Heart left ventricle (tissue), 16 donors: ENCODE data around the gene PPP2R2D. TPM values are rescaled to one million over a fixed set of nuclear protein-coding genes. Genes with fewer than 3 reads are reported as not detected.

Source experiments
- ATAC-seq, 4 donors: fragments of 200-7000 bp; cut with Tn5 transposase; one replicate each; pipeline ENCODE4 v1.9.1; 2020 to 2022; ENCODE audit warnings: moderate library complexity in 4 of 4, mild to moderate bottlenecking in 3 of 4, moderate number of reproducible peaks in 1 of 4
- DNase-seq, 5 donors: peaks; one replicate each; pipeline ENCODE4 v3.0.0-alpha.2; 2020
- H3K27ac ChIP-seq, 12 donors: fragments of 200-600 bp; sonication (generic) in 4 of 12; one replicate each; pipeline versions ENCODE4 v1.5.0 to v1.8.0; 2016 to 2022; ENCODE audit warnings: mild to moderate bottlenecking in 2 of 12
- H3K27me3 ChIP-seq, 9 donors: fragments of 200-600 bp; sonication (generic) in 2 of 9; one replicate each; pipeline versions ENCODE4 v1.5.1 to v1.8.0; 2016 to 2022; ENCODE audit warnings: mild to moderate bottlenecking in 3 of 9
- H3K36me3 ChIP-seq, 9 donors: fragments of 200-600 bp; sonication (generic) in 2 of 9; one replicate each; pipeline versions ENCODE4 v1.5.0 to v1.8.0; 2018 to 2022; ENCODE audit warnings: mild to moderate bottlenecking in 2 of 9
- H3K4me1 ChIP-seq, 12 donors: fragments of 200-600 bp; sonication (generic) in 4 of 12; one replicate each; pipeline versions ENCODE4 v1.5.0 to v1.8.0; 2016 to 2022; ENCODE audit warnings: mild to moderate bottlenecking in 3 of 12
- H3K4me3 ChIP-seq, 12 donors: fragments of 200-600 bp; sonication (generic) in 4 of 12; one replicate each; pipeline versions ENCODE4 v1.5.0 to v1.8.0; 2017 to 2022; ENCODE audit warnings: mild to moderate bottlenecking in 9 of 12, moderate library complexity in 4 of 12
- H3K9me3 ChIP-seq, 12 donors: fragments of 200-600 bp; sonication (generic) in 4 of 12; one replicate each; pipeline versions ENCODE4 v1.5.0 to v1.8.0; 2016 to 2022; ENCODE audit warnings: mild to moderate bottlenecking in 1 of 12
- POLR2A ChIP-seq, 2 donors: fragments of 450-650 bp; IDR thresholded peaks; one replicate each; pipeline ENCODE4 v1.6.1; 2017; ENCODE audit warnings: antibody characterized with exemption in 2 of 2, mild to moderate bottlenecking in 2 of 2, moderate library complexity in 2 of 2
- WGBS, 4 donors: extraction: QIAGEN DNeasy Blood & Tissue Kit in 2 of 4; methylation state at CpG; one replicate each; pipeline versions ENCODE4 v1.1.5 to v1.1.7; 2013 to 2018; 5-methylcytosine and 5-hydroxymethylcytosine counted together
- intact Hi-C, 10 donors: fragments of 100-400 bp; cut with DNase I; formaldehyde crosslinking; loops; one replicate each; pipeline versions ENCODE4 v1.11.1 to v1.14.2; 2022
- polyA plus RNA-seq, 2 donors: library from polyadenylated mRNA; stranded (reverse); fragments of 200-250 nt; gene quantifications; one replicate each; pipeline ENCODE4 v1.2.3, GENCODE V29; 2013
- total RNA-seq, 9 donors: library from RNA; depleted of rRNA in 2 of 9; stranded (reverse); fragments of >200 nt in 2 of 9; fragmentation: NEBNext Ultra II Directional in 3 of 9; extraction: Animal tissue kit (Norgen Biotek cat#: 25700) in 3 of 9; gene quantifications; one replicate each; pipeline versions ENCODE4 v1.1.0 to v1.2.4, GENCODE V29; 2016 to 2023
- TF ChIP-seq, protein P1 (sequence below), 12 donors: fragments of 200-600 bp; sonication (generic) in 4 of 12; IDR thresholded peaks; one replicate each; pipeline versions ENCODE4 v1.5.0 to v1.8.0; 2018 to 2022; ENCODE audit warnings: antibody characterized with exemption in 12 of 12, mild to moderate bottlenecking in 5 of 12
- donor health status: ischemic (EF 13 %, LVEDD 7.1; RV severe dilation, severe dysfunction).
- donor health status: healthy with polysubstance abuse.
- donor health status: DM: no; HTN: yes; CAD: no.
- donor health status: DM: no; HTN: no; CAD: no.
- donor health status: ischemic (EF 25% LVEDD 6.9; RV normal size, moderate dysfunction).
- donor health status: ischemic (EF 25% LVEDD 5.7; RV mildly dilated, moderate dysfunction).
- donor health status: healthy.
- donor health status: DM: yes; HTN: yes; CAD: no.
- donor health status: ischemic (EF 35%, LVEDD 5.7; RV mildly dilated, moderate dysfunction).
- donor health status: nonischemic (EF 11% LVEDD 7.7; RV severe dilation, severe dysfunction).
- donor health status: DM: yes; HTN: yes; CAD: no.
- donor health status: PGD.
- donor health status: ischemic (EF 29% LVEDD 5.4; RV normal size, mild dysfunction).
- donor health status: nonischemic (EF 23%, LVEDD 6.1; RV moderate dilation, normal function).

Gene PPP2R2D
- total and polyA plus RNA-seq, 11 donors: 29.4 to 43.4 (median 36.4) TPM

DNA sequence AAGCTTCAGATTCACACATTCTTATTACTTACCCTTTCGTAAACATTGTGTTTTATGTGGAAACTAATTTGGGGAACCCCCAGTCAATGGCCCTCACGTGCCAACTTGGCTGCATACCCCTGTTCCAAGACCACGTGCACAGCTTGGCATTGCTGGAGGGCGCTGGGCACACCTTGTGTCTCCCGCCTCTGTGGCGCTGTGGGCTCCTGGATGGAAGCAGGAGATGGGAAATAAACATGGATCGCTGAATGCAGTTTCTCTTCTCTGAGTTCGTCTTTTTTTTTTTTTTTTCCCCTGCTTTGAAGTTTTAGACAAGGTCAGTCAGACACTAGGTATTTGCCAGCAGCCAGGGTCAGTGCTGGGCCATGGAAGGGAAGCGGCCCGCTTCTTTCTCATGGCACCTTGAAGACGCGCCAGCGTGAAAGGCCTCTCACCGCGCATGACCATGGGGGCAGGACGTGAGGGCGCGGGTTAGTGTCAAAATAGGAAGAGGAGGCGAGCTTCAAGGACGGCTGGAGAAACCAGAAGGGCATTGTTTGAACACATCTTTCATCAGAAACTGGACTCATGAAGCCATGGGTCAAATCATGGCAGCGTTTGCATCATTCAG lies 53.7 kb downstream of the PPP2R2D start:
- no peaks in the 10 kb centered on the region for H3K27me3 ChIP-seq
- ATAC-seq (peak in 1 of 4 donors; percentile 36), DNase-seq (no peak)
- H3K27ac ChIP-seq: no peak overlapping the region
- no peak overlapping the region for H3K4me3 ChIP-seq
- no peaks in the 10 kb centered on the region for H3K9me3 ChIP-seq
- no peaks in the 10 kb centered on the region for H3K4me1 ChIP-seq
- H3K36me3 ChIP-seq: peaks cover 0 to 59% (median 55%) of the 10 kb centered on the region in 9 donors
- intact Hi-C loops: no loop called here
- TF ChIP-seq, protein P1, sequence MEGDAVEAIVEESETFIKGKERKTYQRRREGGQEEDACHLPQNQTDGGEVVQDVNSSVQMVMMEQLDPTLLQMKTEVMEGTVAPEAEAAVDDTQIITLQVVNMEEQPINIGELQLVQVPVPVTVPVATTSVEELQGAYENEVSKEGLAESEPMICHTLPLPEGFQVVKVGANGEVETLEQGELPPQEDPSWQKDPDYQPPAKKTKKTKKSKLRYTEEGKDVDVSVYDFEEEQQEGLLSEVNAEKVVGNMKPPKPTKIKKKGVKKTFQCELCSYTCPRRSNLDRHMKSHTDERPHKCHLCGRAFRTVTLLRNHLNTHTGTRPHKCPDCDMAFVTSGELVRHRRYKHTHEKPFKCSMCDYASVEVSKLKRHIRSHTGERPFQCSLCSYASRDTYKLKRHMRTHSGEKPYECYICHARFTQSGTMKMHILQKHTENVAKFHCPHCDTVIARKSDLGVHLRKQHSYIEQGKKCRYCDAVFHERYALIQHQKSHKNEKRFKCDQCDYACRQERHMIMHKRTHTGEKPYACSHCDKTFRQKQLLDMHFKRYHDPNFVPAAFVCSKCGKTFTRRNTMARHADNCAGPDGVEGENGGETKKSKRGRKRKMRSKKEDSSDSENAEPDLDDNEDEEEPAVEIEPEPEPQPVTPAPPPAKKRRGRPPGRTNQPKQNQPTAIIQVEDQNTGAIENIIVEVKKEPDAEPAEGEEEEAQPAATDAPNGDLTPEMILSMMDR (IDR thresholded peaks at IDR 0.05): no peak
- TF ChIP-seq POLR2A (IDR thresholded peaks at IDR 0.05): no peak
- 88 to 94% (median 91%) methylated on average over 21 of the region's 21 CpGs for WGBS, 4 donors

DNA sequence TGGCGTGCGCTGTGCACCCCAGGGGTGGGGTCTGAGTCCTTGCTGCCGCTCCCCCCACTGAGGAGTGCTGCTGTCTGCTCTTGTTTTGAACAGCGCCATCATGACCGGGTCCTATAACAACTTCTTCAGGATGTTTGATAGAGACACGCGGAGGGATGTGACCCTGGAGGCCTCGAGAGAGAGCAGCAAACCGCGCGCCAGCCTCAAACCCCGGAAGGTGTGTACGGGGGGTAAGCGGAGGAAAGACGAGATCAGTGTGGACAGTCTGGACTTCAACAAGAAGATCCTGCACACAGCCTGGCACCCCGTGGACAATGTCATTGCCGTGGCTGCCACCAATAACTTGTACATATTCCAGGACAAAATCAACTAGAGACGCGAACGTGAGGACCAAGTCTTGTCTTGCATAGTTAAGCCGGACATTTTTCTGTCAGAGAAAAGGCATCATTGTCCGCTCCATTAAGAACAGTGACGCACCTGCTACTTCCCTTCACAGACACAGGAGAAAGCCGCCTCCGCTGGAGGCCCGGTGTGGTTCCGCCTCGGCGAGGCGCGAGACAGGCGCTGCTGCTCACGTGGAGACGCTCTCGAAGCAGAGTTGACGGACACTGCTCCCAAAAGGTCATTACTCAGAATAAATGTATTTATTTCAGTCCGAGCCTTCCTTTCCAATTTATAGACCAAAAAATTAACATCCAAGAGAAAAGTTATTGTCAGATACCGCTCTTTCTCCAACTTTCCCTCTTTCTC lies 55.0 kb downstream of the PPP2R2D start:
- no peak overlapping the region for H3K4me3 ChIP-seq
- DNase-seq: no peak
- WGBS, 4 donors: 96 to 97% (median 96%) methylated on average over 38 of the region's 38 CpGs
- H3K9me3 ChIP-seq: no peaks in the 10 kb centered on the region
- no peak overlapping the region for H3K27ac ChIP-seq
- intact Hi-C loops: no loop called here
- peaks cover 0 to 59% (median 52%) of the 10 kb centered on the region in 9 donors for H3K36me3 ChIP-seq
- no peaks in the 10 kb centered on the region for H3K4me1 ChIP-seq
- H3K27me3 ChIP-seq: no peaks in the 10 kb centered on the region
- peak in 1 of 4 donors; percentile 16 for ATAC-seq
- TF ChIP-seq, protein P1 (IDR thresholded peaks at IDR 0.05): no peak
- no peak for TF ChIP-seq POLR2A (IDR thresholded peaks at IDR 0.05)

DNA sequence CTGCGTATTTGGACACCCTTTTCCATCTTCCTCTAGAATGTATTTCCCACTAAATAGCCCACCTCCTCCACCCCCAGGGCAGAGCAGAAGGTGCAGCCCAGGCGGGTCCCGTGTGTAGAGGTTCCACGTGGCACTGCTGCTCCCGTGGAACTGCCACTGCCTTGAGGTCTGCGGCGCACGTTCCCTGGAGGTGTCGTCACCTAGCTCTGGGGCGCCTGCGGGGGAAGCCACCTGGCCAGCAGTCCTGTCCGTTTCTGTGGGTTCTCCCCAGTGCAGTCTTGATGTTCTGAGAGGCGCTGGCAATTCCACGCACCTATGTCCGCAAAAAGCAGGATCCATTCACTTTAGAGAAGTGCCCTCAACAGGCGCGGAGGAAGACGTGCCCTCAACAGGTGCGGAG lies 59.0 kb downstream of the PPP2R2D start:
- 87 to 93% (median 90%) methylated on average over 15 to 19 of the region's 19 CpGs for WGBS, 4 donors
- no peak for TF ChIP-seq POLR2A (IDR thresholded peaks at IDR 0.05)
- TF ChIP-seq, protein P1 (IDR thresholded peaks at IDR 0.05): no peak
- no peak for DNase-seq
- Histone ChIP-seq H3K9me3 (no peaks in the 10 kb centered on the region), H3K36me3 (peaks cover 0 to 39% (median 33%) of the 10 kb centered on the region in 9 donors), H3K27me3 (no peaks in the 10 kb centered on the region), H3K27ac (no peak overlapping the region), H3K4me3 (no peak overlapping the region), H3K4me1 (no peaks in the 10 kb centered on the region)
- no peak for ATAC-seq
- intact Hi-C loops: no loop called here

DNA sequence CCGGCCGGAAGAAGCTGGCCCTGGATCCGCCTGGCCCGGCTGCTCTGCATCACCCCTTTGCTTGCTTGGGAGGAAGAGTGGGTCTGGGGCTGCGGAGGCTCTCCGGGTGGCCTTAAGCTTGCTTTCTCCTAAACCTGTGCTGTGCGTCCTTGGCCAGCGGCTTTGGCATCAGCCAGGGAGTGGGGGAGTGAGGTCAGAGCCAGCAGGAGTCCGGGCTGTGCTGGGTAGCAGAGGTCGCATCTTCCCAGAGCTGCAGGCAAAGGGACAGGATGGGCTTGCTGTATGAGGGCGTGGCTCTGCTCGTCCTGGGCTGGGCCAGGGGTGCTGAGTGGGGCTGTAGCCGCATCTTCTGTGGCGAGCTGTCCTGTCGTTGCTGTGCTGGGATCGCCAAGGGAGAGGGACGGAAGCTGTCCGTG lies 59.8 kb downstream of the PPP2R2D start:
- no peaks in the 10 kb centered on the region for H3K27me3 ChIP-seq
- peaks cover 0 to 40% (median 25%) of the 10 kb centered on the region in 9 donors for H3K36me3 ChIP-seq
- H3K4me3 ChIP-seq: no peak overlapping the region
- peak in 2 of 4 donors; percentile 10 to 21 for ATAC-seq
- H3K4me1 ChIP-seq: no peaks in the 10 kb centered on the region
- no peaks in the 10 kb centered on the region for H3K9me3 ChIP-seq
- intact Hi-C loops: no loop called here
- WGBS, 4 donors: 86 to 91% (median 89%) methylated on average over 13 to 18 of the region's 18 CpGs
- TF ChIP-seq, protein P1 (IDR thresholded peaks at IDR 0.05): no peak
- no peak for TF ChIP-seq POLR2A (IDR thresholded peaks at IDR 0.05)
- DNase-seq: no peak
- no peak overlapping the region for H3K27ac ChIP-seq
